Glutamatergic neuron (in vitro differentiated cells): ENCODE results near the gene KIRREL3. TPM values are rescaled to one million over a fixed set of nuclear protein-coding genes. Genes with fewer than 3 reads are reported as not detected.

Source experiments
- DNase-seq: peaks from one replicate; pipeline ENCODE4 v3.0.0; 2022
- H3K27ac Mint-ChIP-seq: one replicate; pipeline ENCODE4 v1.8.0; 2020; ENCODE audit warnings: mild to moderate bottlenecking, mixed read lengths, inconsistent platforms; ENCODE audit not compliant: unreplicated experiment
- H3K27me3 Mint-ChIP-seq: one replicate; pipeline ENCODE4 v1.8.0; 2020; ENCODE audit warnings: mild to moderate bottlenecking, moderate library complexity, mixed read lengths, inconsistent platforms; ENCODE audit not compliant: unreplicated experiment
- H3K36me3 Mint-ChIP-seq: one replicate; pipeline ENCODE4 v1.8.0; 2020; ENCODE audit warnings: mild to moderate bottlenecking, mixed read lengths, inconsistent platforms; ENCODE audit not compliant: unreplicated experiment
- H3K4me1 Mint-ChIP-seq: one replicate; pipeline ENCODE4 v1.8.0; 2020; ENCODE audit warnings: mild to moderate bottlenecking, low read depth, mixed read lengths, inconsistent platforms; ENCODE audit not compliant: unreplicated experiment
- H3K4me3 Mint-ChIP-seq: one replicate; pipeline ENCODE4 v1.8.0; 2020; ENCODE audit warnings: mild to moderate bottlenecking, mixed read lengths, inconsistent platforms; ENCODE audit not compliant: unreplicated experiment
- H3K9me3 Mint-ChIP-seq: one replicate; pipeline ENCODE4 v1.8.0; 2020; ENCODE audit warnings: mild to moderate bottlenecking, moderate library complexity, mixed read lengths, inconsistent platforms; ENCODE audit not compliant: unreplicated experiment
- total RNA-seq: library from RNA; stranded (reverse); fragmentation: NEBNext Ultra II Directional; extraction: Animal tissue kit (Norgen Biotek cat#: 25700); gene quantifications from one replicate; pipeline ENCODE4 v1.2.1, GENCODE V29; 2021; ENCODE audit not compliant: unreplicated experiment
- TF ChIP-seq, protein P1 (sequence below): fragments of 200-600 bp; sonication (generic); IDR thresholded peaks from one replicate; pipeline ENCODE4 v1.5.0; 2021; ENCODE audit not compliant: partially characterized antibody, unreplicated experiment

KIRREL3 gene
- total RNA-seq, 1 donor from 2014 or later: 25.3 TPM

DNA sequence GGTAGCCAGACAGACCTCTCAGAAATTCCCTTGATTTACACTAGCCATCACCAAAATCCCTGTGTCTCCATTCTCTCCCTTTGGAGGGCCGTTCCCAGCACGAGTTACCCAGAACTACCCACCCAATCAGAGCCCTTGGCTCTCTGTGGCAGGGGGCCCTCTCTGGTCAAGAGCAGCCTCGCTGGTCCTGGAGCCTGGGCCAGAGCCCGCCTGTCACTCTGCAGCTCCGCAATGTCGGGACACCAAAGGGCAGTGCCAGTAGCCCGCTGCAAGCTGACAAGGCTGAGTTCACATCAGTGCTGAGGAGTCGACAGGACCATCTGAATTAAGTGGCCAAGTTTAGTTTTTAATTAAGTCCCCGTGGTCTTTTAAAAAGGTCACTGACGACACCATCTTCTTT is 403.5 kb downstream of the KIRREL3 start:
- Mint-ChIP-seq H3K9me3 (peaks cover 12% of the 10 kb centered on the region), H3K27me3 (peaks cover 9% of the 10 kb centered on the region), H3K4me1 (peaks cover 22% of the 10 kb centered on the region), H3K4me3 (no peak overlapping the region), H3K27ac (no peak overlapping the region), H3K36me3 (no peaks in the 10 kb centered on the region)
- TF ChIP-seq, protein P1, sequence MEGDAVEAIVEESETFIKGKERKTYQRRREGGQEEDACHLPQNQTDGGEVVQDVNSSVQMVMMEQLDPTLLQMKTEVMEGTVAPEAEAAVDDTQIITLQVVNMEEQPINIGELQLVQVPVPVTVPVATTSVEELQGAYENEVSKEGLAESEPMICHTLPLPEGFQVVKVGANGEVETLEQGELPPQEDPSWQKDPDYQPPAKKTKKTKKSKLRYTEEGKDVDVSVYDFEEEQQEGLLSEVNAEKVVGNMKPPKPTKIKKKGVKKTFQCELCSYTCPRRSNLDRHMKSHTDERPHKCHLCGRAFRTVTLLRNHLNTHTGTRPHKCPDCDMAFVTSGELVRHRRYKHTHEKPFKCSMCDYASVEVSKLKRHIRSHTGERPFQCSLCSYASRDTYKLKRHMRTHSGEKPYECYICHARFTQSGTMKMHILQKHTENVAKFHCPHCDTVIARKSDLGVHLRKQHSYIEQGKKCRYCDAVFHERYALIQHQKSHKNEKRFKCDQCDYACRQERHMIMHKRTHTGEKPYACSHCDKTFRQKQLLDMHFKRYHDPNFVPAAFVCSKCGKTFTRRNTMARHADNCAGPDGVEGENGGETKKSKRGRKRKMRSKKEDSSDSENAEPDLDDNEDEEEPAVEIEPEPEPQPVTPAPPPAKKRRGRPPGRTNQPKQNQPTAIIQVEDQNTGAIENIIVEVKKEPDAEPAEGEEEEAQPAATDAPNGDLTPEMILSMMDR: no peak
- DNase-seq: no peak

DNA sequence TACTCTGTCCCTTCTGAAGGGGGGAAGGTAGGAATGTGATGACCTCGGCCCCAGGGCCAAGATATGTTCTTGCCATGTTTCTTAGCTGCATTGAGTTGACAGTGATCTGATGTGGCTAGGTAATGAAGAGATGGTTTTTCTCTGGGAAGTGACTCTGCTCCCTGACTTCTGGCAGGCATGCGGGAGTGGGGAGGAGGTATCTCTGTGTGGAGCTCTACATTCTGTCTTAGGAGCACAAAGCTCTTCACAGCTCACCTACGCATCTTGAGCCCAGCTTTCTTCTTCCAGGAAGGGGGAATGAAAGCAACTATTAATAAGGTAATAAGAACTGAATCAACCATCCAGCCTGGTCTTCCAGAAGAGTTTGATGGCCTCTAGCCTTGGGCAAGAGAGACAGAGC is 404.1 kb downstream of the KIRREL3 start:
- H3K9me3 Mint-ChIP-seq: peaks cover 12% of the 10 kb centered on the region
- H3K36me3 Mint-ChIP-seq: no peaks in the 10 kb centered on the region
- peaks cover 18% of the 10 kb centered on the region for H3K4me1 Mint-ChIP-seq
- TF ChIP-seq, protein P1: no peak
- DNase-seq: no peak
- no peak overlapping the region for H3K4me3 Mint-ChIP-seq
- no peak overlapping the region for H3K27ac Mint-ChIP-seq
- H3K27me3 Mint-ChIP-seq: peaks cover 9% of the 10 kb centered on the region

DNA sequence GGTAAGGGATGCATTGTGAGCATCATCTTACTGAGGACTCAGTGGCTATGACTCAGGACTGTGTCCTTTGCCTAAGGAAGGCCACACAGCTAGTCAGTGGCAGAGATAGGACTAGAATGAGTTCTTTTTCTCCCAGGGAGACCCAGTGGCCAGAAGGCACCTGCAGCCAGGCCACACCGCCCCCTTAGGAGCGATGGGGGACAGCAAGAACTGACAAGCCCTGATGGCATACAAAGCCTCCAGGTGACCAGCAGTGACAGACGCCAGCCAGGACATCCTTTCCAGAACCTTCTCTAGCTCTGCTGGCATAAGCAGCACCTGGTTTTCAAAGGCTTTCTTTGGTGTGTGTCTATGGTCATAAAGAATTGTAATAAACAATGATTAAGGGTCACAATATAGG is 405.0 kb downstream of the KIRREL3 start:
- H3K9me3 Mint-ChIP-seq: peaks cover 7% of the 10 kb centered on the region
- no peak overlapping the region for H3K27ac Mint-ChIP-seq
- no peak overlapping the region for H3K4me3 Mint-ChIP-seq
- no peak for DNase-seq
- TF ChIP-seq, protein P1: no peak
- peaks cover 13% of the 10 kb centered on the region for H3K4me1 Mint-ChIP-seq
- H3K27me3 Mint-ChIP-seq: peaks cover 9% of the 10 kb centered on the region
- H3K36me3 Mint-ChIP-seq: no peaks in the 10 kb centered on the region

DNA sequence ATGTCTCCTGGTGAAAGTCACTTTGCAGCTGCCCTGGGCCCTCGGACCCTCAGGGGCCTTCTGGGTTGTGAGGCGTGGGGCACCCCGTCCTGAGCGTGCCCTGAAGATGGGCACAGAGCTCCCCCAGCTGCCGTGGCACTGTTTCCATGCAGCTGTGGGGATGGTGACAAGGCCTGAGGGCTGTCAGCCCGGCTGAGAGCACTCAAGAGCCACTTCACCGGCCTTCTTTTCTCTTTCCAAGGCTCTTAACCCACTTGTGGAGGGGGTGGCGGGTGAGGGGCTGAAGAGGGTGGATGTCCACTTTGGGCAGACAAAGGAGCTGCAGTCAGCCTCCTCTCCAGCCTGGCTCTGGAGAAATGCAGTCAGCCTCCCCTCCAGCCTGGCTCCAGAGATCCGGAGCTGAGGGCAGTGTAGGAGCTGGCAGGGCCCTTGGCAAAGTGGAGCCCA is 405.6 kb downstream of the KIRREL3 start:
- TF ChIP-seq, protein P1: no peak
- Mint-ChIP-seq H3K4me3 (no peak overlapping the region), H3K9me3 (peaks cover 7% of the 10 kb centered on the region), H3K4me1 (peaks cover 13% of the 10 kb centered on the region), H3K27ac (no peak overlapping the region), H3K36me3 (no peaks in the 10 kb centered on the region), H3K27me3 (peaks cover 9% of the 10 kb centered on the region)
- no peak for DNase-seq

DNA sequence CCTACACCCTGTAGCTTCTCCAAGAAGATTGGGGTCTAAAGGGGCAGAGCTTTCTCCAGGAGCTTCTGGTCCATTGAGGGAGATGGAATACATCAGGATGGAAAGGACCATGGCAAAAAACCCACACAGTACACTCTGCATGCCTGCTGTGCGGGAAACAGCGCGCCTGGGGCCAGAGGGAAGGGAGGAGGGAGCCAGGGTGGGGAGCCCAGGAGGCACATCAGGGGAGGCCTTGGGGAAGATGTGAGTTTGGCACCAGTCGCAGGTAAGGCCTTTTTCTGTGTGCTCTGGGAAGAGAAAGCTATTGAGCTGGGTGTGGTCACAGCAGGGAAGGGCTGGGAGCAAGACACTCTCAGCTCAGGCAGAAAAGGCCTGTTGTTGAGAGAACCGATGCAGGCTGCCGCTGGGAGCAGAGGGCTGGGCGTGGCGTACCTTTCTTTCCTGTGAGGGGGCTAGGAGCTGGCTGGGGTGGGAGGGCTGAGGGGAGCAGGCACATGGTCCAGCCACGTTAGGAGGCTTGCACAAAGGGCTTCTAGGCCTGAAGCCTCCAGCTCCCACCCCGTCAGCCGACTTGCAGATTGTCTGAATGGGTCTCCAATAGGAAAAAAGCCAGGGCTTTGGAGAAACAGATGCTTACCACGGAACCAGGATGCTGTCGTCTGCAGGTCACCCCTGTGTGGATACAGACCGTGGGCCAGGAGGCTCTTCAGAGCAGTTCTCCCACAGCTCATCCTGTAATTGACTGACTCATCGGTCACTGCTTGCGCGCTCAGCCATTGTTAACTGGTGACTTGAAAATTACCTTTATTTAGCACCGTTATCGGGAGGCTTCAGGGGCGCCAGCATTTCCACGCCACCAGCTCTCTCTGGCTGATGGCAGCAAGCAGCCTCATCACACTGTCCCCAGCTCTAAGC is 407.8 kb downstream of the KIRREL3 start:
- no peak for DNase-seq
- Mint-ChIP-seq H3K4me3 (no peak overlapping the region), H3K4me1 (peaks cover 10% of the 10 kb centered on the region), H3K9me3 (peaks cover 7% of the 10 kb centered on the region), H3K27me3 (peaks cover 9% of the 10 kb centered on the region), H3K36me3 (no peaks in the 10 kb centered on the region), H3K27ac (peak overlapping the region; percentile 43)
- TF ChIP-seq, protein P1: no peak
